ENCODE results near the gene CYTH4.

DNA sequence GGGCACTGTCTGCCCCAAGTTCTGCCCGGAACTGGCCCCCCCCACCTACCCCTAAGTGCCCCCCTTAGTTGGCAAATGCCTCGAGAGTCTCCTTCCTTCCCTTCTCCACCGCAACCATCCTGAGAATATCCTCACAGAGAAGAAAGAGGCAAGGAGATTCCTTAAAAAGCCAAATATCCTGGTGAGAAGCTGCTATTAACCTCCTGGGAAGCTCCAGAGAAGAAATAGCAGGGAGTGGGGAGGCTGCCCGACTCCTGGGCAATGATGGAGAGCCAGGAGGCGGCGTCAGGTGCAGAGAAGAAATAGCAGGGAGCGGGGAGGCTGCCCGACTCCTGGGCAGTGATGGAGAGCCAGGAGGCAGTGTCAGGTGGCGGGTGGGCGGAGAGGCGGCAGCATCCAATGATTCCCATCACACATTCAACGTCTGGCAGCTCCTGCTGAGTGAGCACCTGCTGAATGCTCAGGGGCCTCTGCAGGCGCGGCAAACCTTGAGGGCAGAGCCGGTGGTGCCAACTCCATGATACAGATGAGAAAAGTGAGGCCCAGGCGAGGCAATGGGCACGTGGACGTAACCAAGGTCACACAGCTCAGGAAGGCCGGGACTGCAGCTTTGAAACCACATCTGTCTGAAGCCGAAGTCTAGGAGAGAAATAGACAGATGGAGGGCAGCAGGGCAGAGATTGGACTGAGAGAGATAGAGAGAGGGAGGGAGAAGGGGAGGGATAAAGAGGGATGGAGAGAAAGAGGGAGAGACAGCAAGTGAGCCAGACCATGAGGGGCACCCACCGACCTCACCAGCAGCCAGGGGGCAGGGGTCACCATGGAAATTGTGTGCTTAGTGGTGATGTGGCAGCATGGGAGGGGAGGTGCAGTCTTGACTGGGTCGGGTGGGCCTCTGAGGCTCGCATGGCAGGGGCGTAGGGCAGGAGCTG lies 58.3 kb downstream of the CYTH4 start:
- TF ChIP-seq POLR2A (IDR thresholded peaks at IDR 0.05; ENCODE audit: low read depth) (no peak), POLR2AphosphoS5 (IDR thresholded peaks at IDR 0.05) (no peak)
- TF ChIP-seq, protein P1, sequence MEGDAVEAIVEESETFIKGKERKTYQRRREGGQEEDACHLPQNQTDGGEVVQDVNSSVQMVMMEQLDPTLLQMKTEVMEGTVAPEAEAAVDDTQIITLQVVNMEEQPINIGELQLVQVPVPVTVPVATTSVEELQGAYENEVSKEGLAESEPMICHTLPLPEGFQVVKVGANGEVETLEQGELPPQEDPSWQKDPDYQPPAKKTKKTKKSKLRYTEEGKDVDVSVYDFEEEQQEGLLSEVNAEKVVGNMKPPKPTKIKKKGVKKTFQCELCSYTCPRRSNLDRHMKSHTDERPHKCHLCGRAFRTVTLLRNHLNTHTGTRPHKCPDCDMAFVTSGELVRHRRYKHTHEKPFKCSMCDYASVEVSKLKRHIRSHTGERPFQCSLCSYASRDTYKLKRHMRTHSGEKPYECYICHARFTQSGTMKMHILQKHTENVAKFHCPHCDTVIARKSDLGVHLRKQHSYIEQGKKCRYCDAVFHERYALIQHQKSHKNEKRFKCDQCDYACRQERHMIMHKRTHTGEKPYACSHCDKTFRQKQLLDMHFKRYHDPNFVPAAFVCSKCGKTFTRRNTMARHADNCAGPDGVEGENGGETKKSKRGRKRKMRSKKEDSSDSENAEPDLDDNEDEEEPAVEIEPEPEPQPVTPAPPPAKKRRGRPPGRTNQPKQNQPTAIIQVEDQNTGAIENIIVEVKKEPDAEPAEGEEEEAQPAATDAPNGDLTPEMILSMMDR (IDR thresholded peaks at IDR 0.05), result no peak
